SW 1271 (cell line): ENCODE results near the gene G3BP2.
"Not testable (repeated sequence)": the region's sequence is repeated elsewhere in the genome, so short reads cannot be mapped to it uniquely, and the experiment has no call there.

Experiments used
- DNase-seq, 2 experiments: peaks; one replicate each; lab custom pipeline; 2025; lab: John Stamatoyannopoulos, UW

The G3BP2 gene

DNA sequence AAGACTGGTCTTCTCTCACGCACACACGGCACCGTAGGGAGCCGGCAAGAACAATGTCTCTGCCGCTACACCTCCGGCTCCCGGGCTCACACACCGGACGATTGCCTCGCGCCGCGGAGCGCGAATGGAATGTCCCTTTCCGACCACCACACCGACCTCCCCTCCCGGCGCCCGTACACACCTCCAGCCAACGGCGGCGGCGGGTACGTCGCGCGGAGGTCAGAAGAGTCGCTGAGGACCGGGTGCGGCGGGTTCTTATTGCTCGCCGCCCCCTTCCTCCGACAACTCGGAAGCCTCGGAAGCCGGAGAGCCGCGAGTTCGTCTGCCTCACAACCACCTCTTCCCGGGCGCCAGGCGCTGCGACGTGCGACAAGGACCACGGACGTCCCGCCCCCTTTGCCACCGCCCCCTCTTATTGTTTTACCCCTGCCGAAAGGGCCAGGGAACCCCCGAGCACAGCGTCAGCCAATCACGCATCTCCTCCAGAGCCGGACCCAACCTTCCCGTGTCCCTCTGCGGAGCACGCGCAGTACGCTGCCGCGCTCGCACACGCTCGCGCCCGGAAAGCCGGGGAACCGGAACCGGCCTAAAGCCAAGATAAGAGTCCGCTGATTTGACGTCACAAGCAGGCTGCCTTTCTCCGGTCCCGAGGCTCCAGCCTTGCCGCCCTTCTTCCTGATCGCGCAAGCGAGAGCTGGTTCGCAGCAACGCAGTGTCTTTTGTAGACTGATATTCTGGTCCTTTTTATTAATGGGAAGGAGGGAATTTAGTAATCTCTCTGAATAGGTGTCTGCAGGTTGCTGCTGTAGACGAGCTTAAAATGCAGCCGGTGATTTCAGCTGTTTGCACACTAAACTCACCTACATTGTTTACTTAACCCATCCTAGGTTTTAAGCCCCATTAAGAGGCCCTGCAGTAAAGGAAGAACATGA, at the start of gene G3BP2:
Gene G3BP2 (minus strand): TSS at position 385 of the 932 bp plus-strand sequence. CDS start 11,386 bp downstream, outside the sequence.
- DNase-seq = peak; percentile 89 to 91

DNA sequence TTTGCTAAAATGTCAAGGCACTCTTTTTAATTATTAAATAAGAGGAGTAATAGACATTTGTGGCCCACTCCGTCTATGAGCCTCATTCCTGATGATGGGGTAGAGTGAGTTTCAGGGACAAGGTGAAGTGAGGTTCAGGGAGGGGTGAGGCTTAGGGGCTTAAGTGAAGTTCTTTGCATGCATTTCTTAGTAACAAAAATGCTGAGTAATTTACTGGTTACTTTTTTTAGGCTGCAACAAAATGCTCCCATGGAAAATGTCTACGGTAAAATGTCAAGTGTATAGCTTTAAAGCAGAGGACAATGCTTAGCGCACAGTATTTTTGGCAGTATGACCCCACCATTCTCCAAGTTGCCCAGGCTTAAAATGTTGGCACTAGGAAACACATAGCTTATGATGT, 49.2 kb upstream of the G3BP2 start:
- no peak for DNase-seq

DNA sequence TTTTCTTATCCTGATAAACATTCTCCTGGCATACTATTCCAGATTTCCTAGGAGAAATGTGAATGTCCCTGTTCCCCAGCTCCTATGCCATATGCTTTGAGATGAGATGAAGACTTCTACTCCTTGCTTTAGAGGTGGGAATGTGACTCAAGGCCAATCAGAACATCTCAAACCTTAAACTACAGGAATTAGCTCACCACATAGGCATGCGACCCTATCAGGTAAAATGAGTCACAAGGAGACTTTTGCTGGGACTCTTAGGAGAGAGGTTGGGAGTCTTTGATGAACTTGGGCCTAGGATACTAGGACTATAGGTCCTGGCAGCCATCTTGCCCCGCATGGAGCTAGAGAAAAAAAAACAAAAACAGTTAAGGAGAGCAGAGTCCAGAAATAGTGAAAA, 45.3 kb upstream of the G3BP2 start:
- DNase-seq = no peak

DNA sequence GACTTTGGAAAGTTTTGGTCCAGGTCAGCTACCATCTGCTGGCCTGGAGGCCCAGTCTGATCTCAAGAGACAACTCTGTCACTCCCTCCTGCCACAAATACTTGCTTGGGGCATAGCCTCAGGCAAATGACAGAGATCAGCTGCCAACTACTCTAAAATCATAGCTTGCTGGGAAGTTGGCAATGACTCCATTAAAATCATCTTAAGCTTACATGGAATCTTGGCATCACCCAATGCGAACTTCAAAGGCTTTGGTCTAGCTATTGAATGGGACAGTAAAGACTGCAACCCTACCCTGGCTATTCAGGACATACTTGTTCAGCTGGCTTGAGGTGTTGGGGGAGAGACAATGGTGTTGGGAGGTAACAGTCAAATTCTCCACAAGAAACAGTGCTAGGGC, 44.2 kb upstream of the G3BP2 start:
- DNase-seq = no peak

DNA sequence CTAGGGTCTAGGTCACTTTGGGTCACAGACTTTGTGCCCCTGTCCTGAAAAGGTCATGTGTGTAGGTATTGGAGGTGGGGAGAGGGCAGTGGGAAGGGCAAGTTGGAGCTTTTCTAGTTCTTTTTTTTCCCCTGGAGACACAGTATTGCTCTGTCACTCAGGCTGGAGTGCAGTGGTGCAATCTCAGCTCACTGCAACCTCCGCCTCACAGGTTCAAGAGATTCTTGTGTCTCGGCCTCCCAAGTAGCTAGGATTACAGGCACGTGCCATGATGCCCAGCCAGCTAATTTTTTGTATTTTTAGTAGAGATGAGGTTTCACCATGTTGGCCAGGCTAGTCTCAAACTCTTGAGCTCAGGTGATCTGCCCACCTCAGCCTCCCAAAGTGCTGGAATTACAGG, 42.8 kb upstream of the G3BP2 start:
- DNase-seq = not testable (repeated sequence)

DNA sequence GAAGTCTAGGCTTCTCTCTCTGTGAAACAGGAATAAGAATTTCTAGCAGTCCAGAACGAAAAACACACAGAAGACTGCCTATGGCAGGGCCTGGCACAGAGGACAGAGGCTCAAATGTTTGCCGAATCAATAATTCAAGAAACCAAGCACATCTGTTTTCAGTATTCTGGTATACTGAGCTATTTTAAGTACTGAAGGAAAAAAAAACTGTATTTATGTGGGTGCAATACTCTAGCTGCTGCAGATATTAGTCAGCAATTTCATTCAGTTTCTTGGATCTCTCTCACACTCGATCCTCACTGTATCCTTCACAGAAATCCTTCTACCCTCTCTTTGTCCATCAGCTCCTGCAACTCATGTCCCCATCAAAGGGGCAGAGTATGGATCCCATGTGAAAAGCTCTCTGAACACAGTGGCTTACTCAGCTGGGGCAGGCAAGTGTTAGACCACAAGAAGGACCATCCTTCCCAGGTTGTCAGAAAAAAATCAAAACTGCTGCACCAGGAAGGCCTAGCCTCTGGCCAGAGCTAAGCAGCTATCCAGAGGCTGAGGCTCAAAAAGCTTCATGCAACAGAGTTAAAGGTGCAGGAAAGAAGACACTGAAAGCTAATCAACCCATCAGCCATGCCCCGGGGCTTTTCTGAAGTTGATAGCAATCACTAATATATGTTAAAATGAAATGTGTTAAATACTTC, 42.0 kb upstream of the G3BP2 start:
- no peak for DNase-seq

DNA sequence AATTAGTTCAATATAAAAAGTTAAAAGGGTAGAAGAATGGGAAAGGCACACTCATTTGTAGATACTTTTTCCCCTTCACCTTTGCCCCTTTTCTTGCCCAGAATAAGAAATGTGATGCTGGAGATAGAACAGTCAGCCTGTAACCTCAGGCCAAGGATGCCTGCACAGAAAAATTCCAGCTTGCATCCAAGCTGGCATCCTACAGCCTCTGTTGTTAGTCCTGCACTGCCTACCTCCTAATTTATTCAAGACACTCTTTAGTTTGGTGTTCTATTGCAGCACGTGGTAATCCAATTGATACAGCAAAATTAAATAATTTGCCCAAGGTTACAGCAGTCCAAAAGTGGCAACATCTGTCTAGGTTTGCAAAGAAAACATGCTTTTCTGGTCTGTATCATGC, 41.5 kb upstream of the G3BP2 start:
- DNase-seq = no peak

DNA sequence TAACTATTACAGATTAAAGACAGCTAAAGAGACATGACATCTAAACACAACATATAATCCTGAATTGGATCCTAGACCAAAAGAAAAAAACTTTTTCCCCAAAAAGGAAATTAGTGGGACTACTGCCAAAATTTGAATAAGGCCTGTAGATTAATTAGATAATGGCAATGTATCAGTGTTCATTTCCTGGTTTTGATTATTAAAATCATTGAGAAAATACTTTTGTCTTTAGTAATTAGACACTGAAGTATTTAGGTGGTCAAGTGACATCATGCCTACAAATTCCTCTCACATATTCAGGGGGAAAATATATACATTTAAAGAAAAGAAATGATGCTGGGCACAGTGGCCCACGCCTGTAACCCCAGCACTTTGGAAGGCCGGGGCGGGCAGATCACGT, 40.8 kb upstream of the G3BP2 start:
- DNase-seq = no peak

DNA sequence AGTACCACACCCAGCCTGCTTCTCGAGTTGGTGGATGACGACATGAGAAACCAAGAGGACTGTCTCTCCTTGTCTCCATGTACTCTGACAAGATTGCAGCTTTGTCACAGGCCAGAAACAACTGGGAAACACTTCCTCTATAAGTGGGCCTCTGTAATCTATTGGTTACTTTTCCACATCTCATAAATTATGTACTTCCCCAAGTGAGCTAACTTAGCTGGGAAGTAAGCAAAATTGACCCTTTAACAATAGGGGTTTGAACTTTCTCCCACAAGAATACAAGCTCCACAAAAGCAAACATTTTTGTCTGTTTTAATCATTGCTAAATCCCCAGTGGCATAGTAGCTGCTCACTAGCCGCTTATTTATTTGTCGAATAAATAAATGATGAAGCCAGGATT, 37.0 kb upstream of the G3BP2 start:
- no peak for DNase-seq

DNA sequence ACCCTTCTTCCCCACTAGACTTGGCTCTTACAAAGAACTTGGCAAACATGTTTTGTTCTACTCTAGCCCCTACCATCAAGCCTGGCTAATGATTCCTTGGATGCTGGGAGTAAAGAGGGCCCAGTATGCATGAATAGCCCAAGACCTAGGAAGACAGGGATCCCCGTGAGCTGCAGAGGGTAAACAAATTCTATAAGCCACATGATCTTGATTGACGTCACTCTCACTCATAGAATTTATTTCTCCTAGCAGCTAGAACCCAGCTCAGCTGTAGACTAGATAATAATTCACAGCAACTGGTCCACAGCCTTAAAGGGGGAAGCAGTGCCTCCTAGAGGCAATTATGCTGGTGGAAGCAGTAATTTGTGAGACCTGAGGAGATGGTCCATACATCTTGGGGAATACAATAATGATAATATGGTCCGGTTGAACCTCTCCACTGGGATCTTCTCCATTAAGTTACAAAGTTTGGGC, 35.0 kb upstream of the G3BP2 start:
- no peak for DNase-seq

DNA sequence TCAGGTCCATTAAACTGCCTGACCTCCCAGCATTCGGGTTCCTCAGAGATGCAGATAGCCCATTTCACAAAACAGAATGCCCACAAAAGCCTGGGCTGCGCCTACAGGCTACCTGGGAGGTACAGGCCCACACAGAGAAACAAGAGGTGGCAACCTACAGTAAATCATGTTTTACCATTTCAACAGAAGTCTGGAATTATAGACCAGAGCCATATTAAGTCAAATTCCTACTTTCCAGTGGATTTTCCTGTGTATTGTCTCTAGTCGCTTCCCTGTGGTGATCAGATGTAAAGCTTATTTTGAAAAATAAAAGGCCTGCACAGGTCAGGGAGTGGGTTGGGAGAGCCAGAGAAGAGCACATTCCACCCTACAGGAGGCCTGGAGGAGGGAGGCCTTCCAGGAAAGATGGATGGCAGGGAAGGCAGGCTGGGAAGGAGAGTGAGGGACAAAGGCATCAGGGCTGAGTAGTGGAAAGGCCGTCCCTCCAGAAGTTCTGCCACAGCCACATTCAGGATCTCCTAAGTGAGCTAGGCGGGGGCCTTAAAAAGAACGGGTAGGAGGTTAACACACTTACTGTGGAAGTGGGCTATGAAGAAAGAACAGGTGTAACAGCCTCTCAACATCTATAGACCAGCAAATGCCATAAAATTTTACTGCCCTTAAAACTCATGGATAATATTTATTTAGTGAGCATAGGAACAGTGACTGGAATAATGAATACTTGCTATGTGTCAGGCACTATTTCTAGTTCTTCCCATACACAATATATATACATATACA, 32.2 kb upstream of the G3BP2 start:
- DNase-seq = no peak

DNA sequence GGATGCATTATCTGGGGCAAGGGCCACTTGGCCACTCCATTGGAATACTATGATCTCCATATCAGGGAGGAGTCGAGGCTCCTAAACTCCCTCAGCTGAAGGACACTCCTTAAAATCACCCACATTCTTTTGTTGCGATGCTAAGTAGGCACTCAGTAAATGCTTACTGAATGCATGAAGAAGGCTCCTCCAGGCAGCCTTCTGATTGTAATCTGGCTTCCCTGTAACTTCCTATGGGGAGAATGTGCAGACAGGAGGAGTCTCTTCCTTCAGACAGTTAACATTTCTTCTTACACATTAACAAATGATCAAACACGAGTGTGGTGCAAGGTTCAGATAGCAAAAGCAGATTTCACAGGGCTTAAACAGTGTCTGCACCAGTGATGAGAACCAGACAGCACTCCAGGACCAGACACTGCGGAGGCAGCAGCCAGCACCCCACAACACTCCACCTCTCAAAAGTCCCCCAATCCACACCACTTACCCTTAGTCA, 29.8 kb upstream of the G3BP2 start:
- DNase-seq = no peak

DNA sequence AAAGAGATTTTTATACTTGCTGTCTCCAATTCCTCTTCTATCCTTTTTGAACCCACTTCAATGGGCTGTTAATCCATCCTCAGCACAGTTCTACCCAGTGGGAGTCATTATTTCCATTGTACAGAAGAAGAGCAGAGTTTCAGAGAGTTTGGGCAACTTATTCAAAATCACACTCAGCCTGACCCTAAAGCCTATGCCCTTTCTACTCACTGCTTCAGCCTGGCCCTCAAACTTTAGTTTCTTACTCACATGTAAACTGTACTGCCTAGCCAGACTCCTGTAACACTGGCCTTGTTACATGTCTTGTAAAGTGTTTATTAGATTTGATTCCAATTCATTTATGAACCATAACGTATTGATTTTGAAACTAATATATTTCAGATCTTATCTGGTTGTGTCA, 26.1 kb upstream of the G3BP2 start:
- DNase-seq = no peak

DNA sequence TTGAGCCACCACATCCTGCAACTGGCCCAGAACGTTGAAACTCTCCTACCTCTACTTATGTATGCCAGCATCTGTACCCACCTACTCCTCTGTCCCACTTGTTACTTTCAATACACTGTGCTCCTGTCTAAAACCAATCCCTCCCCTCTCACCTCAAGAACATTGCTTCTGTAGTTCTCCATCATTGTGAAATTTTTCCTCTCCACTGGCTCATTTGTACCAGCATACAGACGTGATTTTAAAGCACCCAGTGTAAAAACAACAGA, 25.7 kb upstream of the G3BP2 start:
- no peak for DNase-seq

DNA sequence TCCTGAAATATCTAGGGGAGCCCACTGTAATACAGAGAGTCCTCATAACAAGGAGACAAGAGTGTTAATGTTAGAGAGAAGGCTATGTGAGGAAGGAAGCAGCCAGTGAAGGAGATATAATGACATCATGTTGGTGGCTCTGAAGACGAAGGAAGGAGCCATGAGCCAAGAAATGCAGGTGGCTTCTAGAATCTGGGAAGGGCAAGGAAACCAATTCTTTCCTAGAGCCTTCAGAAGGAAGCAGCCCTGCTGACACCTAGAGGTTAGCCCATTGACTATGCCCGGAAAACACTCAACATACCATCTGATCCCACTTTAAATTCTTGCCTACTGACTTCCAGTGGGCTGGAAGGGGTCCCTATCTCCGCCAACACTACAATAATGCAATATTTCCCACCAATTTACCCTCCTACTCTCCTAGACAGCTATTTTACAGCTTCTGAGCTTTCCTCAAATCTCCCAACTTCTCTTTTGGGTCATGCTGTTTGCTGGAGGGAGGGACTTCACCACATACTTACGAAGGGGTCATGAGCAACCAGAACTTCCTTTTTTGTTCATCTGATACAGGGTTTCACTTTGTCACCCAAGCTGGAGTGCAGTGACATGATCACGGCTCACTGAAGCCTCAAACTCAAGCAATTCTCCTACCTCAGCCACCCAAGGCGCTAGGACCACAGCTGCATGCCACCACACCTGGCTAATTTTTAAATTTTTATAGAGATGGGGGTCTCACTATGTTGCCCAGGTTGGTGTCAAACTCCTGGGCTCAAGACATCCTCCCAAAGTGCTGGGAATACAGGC, 25.2 kb upstream of the G3BP2 start:
- DNase-seq = no peak

DNA sequence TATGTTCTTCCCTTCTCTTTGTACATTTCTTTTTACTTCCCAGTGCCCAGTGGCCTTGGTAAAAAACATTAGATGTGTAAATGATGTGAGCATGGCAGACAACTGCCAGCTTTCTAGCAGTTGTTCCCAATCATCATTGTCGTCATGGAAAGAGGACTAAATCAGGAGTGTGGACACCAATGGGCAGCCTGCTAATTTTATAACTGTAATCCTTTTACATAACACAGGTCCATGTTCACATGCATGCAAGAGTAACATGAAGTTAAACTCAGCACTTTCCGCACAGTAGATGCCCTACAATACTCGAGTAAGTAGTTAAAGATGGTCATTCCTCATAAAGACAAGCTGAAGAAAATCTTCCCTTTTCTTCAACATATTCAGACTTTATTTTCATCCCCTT, 23.4 kb upstream of the G3BP2 start:
- DNase-seq = no peak

DNA sequence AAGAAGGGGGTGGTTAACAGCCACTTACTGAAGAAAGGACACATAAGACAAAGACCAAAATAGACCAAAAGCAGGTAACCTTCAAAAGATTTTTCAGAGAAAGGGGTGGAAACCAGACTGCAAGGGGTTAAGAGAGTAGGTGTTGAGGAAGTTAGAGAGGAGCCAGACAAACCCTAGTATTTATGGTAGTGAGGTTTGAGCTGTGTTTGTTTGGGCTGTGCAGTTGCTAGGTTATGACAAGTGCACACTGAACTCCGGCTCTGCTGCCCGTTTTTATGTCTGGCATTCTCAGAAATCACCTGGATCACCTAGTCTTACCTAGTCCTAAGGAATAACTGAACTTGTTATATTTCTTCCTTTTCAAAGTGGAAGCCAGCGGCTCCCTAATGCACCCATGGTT, 22.9 kb upstream of the G3BP2 start:
- DNase-seq = no peak

DNA sequence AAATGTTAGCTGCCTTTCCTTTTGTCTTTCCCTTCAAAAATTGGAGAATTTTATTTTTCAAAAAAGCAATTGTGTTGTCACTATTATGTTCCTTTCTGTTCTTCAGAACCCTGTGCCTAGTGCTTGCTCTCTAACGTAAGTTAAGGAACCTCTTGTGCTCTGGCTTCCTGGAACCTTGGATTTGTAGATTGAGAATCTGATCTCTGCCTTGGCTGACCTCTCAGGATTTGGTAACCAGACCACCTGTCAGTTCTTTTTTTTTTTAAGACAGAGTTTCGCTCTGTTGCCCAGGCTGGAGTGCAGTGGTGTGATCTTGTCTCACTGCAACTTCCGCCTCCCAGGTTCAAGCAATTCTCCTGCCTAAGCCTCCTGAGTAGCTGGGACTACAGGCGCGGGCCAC, 18.9 kb upstream of the G3BP2 start:
- DNase-seq = not testable (repeated sequence)

DNA sequence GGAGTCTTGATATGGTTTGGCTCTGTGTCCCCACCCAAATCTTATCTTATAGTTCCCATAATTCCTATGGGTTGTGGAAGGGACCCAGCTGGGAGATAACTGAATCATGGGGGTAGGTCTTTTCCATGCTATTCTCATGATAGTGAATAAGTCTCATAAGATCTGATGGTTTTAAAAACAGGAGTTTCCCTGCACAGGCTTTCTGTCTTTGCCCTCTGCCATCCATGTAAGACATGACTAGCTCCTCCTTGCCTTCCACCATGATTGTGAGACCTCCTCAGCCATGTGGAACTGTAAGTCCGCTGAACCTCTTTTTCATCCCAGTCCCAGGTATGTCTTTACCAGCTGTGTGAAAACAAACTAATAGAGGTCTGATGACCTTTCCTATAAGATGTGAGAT, 13.9 kb upstream of the G3BP2 start:
- DNase-seq = not testable (repeated sequence)

DNA sequence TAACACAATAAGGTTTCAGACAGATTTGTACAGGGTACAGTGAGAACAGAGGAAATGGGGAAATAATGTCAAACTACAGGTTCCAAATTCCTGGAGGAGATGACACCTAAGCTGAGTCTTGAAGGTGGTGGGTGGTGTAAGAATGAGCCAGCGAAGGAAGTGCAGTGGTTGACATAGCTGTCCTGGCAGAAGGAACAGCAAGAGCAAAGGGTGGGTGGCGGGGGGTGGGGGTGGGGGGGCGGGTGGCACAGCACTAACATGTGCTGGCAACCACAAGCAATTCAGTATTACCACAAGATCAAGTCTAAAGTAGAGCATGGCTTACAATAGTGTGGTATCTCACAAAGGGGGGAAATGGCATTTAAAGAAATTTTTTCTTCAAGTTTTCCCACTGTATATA, 13.1 kb upstream of the G3BP2 start:
- DNase-seq = no peak

DNA sequence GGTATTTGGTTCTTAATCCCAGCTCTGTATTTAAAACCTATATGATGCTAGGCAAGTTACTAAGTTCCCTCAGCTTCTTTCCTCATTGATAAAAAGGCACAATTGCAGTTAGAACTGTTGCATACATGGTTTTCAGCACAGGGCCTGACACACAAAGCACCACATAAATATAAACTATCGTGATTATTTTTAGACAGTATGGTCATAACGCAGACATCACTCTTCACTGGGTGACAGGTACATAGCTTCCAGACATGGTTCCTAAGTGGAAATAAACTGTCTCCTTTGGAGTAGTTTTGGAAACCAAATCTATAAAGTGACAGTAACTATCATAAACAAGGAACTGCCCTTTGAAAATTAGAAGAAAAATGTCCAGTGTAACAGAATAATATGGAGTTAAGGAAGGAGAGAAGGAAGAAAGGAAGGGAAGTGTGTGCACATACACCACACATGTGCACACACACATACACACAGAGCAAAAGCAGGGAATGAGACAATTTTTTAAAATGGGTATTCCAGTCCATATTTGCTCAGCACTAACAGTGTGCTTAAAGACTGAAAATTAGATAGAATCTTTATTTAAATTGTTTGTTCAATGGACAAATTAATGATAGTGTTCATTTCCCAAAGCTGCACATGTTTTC, 12.5 kb upstream of the G3BP2 start:
- no peak for DNase-seq
